Vagina (tissue), 2 donors: ENCODE data around the gene KCNK3. TPM values are rescaled to one million over a fixed set of nuclear protein-coding genes. Genes with fewer than 3 reads are reported as not detected.

Source experiments
- DNase-seq, 2 donors: peaks; one replicate each; pipeline ENCODE4 v3.0.0-alpha.2; 2017; ENCODE audit errors: extremely low spot score in 2 of 2
- H3K27ac ChIP-seq: fragments of 200-600 bp; sonication (generic); one replicate; pipeline ENCODE4 v1.5.1; 2019
- H3K27me3 ChIP-seq: fragments of 200-600 bp; sonication (generic); one replicate; pipeline ENCODE4 v1.5.1; 2019
- H3K36me3 ChIP-seq, 2 donors: fragments of 200-600 bp; sonication (generic); one replicate each; pipeline ENCODE4 v1.5.1; 2017 to 2019
- H3K4me1 ChIP-seq: fragments of 200-600 bp; sonication (generic); one replicate; pipeline ENCODE4 v1.5.1; 2019
- H3K4me3 ChIP-seq, 2 donors: fragments of 200-600 bp; sonication (generic); 1 replicate in 1 of 2; 2 replicates in 1 of 2; pipeline ENCODE4 v1.5.1; 2016 to 2019
- H3K9me3 ChIP-seq: fragments of 200-600 bp; sonication (generic); one replicate; pipeline ENCODE4 v1.5.1; 2019
- POLR2A ChIP-seq, 2 donors: fragments of 450-650 bp; IDR thresholded peaks; one replicate each; pipeline ENCODE4 v1.6.1; 2017; ENCODE audit warnings: antibody characterized with exemption in 2 of 2, mild to moderate bottlenecking in 2 of 2, moderate library complexity in 2 of 2
- POLR2AphosphoS5 ChIP-seq, 2 donors: sonication (generic); formaldehyde crosslinking; IDR thresholded peaks; one replicate each; pipeline ENCODE4 v1.9.0; 2017; ENCODE audit warnings: antibody characterized with exemption in 2 of 2, mild to moderate bottlenecking in 2 of 2, low read depth in 1 of 2; ENCODE audit not compliant: insufficient read depth in 1 of 2
- intact Hi-C: fragments of 100-400 bp; cut with DNase I; formaldehyde crosslinking; loops from one replicate; pipeline ENCODE4 v1.15.1; 2023
- total RNA-seq: library from RNA; depleted of rRNA; stranded (reverse); fragments of >200 nt; gene quantifications from one replicate; pipeline ENCODE4 v1.2.3, GENCODE V29; 2016
- TF ChIP-seq, protein P1 (sequence below), 3 experiments: fragments of 450-650 bp in 2 of 3; fragments of 200-600 bp in 1 of 3; sonication (generic) in 1 of 3; IDR thresholded peaks; one replicate each; pipeline ENCODE4 v1.5.1; 2017 to 2019; ENCODE audit warnings: antibody characterized with exemption in 3 of 3, mild to moderate bottlenecking in 2 of 3, moderate library complexity in 2 of 3

The KCNK3 gene
- total RNA-seq, 1 donor from 2014 or later, result 10.6 TPM

DNA sequence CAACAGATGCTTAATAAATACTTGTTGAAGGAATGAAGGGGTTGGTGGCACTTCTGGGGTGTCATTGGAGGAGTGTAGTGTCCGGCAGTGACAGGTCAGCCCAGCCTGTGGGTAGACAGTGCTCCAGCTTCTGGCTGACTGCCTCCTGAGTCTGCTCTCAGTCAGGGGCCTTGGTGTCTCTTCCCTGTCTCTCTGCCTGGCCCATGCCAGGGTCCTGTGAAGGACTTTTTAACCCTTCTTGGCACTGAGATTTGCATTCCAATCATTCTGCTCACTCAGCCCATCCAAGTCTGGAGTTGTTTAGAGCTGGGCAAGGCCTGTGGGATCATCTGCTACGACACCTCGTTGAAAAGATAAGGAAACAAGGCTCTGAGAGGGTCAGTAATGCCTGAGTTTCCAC, 1.4 kb upstream of the KCNK3 start:
- H3K4me3 ChIP-seq, result no peak overlapping the region
- TF ChIP-seq, protein P1, sequence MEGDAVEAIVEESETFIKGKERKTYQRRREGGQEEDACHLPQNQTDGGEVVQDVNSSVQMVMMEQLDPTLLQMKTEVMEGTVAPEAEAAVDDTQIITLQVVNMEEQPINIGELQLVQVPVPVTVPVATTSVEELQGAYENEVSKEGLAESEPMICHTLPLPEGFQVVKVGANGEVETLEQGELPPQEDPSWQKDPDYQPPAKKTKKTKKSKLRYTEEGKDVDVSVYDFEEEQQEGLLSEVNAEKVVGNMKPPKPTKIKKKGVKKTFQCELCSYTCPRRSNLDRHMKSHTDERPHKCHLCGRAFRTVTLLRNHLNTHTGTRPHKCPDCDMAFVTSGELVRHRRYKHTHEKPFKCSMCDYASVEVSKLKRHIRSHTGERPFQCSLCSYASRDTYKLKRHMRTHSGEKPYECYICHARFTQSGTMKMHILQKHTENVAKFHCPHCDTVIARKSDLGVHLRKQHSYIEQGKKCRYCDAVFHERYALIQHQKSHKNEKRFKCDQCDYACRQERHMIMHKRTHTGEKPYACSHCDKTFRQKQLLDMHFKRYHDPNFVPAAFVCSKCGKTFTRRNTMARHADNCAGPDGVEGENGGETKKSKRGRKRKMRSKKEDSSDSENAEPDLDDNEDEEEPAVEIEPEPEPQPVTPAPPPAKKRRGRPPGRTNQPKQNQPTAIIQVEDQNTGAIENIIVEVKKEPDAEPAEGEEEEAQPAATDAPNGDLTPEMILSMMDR (IDR thresholded peaks at IDR 0.05), result no peak
- TF ChIP-seq POLR2AphosphoS5 (IDR thresholded peaks at IDR 0.05; ENCODE audit: insufficient read depth in 1 of 2, low read depth in 1 of 2) (no peak), POLR2A (IDR thresholded peaks at IDR 0.05) (no peak)
- H3K4me1 ChIP-seq, result peaks cover 25% of the 10 kb centered on the region
- H3K9me3 ChIP-seq, result no peaks in the 10 kb centered on the region
- peak overlapping the region; percentile 64 for H3K27ac ChIP-seq
- no peaks in the 10 kb centered on the region for H3K36me3 ChIP-seq
- intact Hi-C loops, result no loop called here
- no peaks in the 10 kb centered on the region for H3K27me3 ChIP-seq
- DNase-seq, result no peak

DNA sequence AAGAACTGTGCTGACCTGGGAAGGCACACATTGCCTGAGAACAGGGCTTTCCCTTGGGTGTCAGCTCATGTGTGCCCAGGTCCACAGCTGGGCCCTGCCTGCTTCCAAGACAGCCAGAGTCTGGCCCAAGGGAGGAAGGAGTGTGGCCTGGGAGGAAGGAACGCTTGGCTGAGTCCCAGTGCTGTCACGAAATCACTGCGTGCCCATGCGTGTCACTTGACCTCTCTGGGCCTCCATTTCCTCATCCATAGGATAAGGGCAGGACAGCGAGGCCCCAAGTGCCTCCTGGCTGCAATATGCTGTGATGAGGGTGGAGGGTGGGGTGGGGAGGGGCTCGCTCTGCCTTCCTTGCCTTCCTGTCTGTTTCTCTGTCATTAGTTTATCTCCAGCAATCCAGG, 642 bp upstream of the KCNK3 start:
- DNase-seq, result no peak

DNA sequence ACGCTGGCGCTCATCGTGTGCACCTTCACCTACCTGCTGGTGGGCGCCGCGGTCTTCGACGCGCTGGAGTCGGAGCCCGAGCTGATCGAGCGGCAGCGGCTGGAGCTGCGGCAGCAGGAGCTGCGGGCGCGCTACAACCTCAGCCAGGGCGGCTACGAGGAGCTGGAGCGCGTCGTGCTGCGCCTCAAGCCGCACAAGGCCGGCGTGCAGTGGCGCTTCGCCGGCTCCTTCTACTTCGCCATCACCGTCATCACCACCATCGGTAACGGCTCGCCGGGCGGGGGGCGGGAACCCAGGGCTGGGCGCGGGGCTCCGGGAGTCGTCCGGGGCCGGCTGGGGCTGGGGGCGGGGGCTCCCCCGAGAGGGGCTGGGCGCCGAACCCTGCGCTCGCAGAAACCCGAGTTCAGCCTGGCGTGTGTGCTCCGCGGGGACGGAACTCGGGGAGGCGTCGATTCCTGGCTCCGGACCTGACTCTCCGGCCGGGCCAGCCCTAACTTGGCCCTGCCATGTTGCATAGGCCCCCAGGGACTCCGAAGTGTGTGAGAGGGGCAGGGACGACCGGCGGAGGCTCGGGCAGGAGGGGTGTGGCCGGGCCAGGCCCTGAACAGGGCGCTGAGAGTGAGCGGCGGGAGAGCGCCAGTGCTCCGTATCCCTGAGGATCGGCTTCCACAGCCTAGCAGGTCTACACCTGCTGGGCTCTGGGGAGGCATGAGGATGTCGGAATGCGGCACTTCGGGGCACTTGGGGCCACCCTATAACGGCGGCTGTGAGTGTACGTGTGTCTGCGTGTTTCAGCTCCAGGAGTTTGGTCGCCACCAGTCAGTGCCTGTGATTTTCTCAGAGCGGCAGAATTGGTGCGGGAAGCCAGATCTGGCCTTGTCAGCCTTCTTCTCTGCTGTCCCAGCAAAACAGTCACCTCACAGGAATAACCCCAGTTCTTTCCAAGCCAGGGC, 651 bp downstream of the KCNK3 start:
- Histone ChIP-seq H3K27me3 (no peaks in the 10 kb centered on the region), H3K36me3 (no peaks in the 10 kb centered on the region), H3K4me3 (peak overlapping the region; percentile 36 to 63), H3K4me1 (peaks cover 25% of the 10 kb centered on the region), H3K9me3 (no peaks in the 10 kb centered on the region), H3K27ac (peak overlapping the region; percentile 30)
- TF ChIP-seq POLR2AphosphoS5 (IDR thresholded peaks at IDR 0.05; ENCODE audit: insufficient read depth in 1 of 2, low read depth in 1 of 2) (peak in 1 of 2 donors; percentile 43), POLR2A (IDR thresholded peaks at IDR 0.05) (no peak)
- intact Hi-C loops, result no loop called here
- DNase-seq, result no peak

More for the DNA sequence above, 642 bp upstream of the KCNK3 start:
- peak overlapping the region; percentile 64 for H3K27ac ChIP-seq
- H3K36me3 ChIP-seq, result no peaks in the 10 kb centered on the region
- no peak for TF ChIP-seq POLR2A (IDR thresholded peaks at IDR 0.05)
- TF ChIP-seq POLR2AphosphoS5 (IDR thresholded peaks at IDR 0.05; ENCODE audit: insufficient read depth in 1 of 2, low read depth in 1 of 2), result no peak
- TF ChIP-seq, protein P1 (IDR thresholded peaks at IDR 0.05), result no peak
- intact Hi-C loops, result no loop called here
- H3K4me3 ChIP-seq, result no peak overlapping the region
- H3K9me3 ChIP-seq, result no peaks in the 10 kb centered on the region
- no peaks in the 10 kb centered on the region for H3K27me3 ChIP-seq
- peaks cover 25% of the 10 kb centered on the region for H3K4me1 ChIP-seq

DNA sequence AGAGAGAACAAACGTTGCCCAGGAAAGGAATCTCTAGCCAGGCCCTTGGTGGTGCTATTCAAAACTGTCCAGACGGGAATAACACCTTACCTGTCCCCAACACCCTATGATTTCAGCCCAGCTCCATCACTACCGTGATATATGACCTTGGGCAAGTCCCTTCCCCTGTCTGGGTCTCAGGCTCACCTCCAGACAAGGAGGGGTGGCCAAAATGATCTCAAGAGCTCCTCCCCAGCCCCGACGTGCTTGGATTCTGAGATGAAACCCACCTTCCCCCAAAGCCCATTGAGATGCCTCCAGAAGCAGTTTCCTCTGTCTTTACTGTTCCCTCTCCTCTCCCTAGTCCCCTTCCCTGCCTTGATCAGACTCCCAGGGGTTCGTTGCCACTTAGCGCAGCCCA, 1.5 kb downstream of the KCNK3 start:
- intact Hi-C loops, result no loop called here
- no peak for TF ChIP-seq POLR2A (IDR thresholded peaks at IDR 0.05)
- no peak for TF ChIP-seq POLR2AphosphoS5 (IDR thresholded peaks at IDR 0.05; ENCODE audit: insufficient read depth in 1 of 2, low read depth in 1 of 2)
- TF ChIP-seq, protein P1 (IDR thresholded peaks at IDR 0.05), result no peak
- no peaks in the 10 kb centered on the region for H3K27me3 ChIP-seq

DNA sequence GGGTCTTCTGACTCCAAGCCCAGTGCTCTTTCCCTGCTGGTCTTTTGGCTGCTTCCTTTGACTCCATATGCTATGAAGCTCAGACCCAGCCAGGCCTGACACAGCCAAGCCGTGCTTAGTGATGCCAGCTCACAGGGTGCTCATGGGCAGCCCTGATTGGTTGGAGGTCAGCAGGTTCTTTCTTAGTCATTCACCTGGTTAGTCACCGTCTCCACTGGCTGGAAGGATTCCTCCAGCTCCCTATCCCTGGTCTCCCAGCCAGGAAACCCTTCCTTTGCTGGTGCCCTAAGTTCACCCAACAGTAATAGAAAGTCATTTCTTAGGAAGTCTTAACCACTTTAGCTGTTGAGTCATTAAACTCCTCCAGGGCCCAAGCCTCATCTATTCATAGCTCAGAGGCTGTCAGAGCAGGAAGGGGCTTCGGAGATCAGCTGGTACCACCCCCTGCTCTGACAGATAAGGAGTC, 3.9 kb downstream of the KCNK3 start:
- H3K9me3 ChIP-seq, result no peaks in the 10 kb centered on the region
- TF ChIP-seq, protein P1 (IDR thresholded peaks at IDR 0.05), result no peak
- no peak for TF ChIP-seq POLR2AphosphoS5 (IDR thresholded peaks at IDR 0.05; ENCODE audit: insufficient read depth in 1 of 2, low read depth in 1 of 2)
- TF ChIP-seq POLR2A (IDR thresholded peaks at IDR 0.05), result no peak
- DNase-seq, result no peak
- no peak overlapping the region for H3K27ac ChIP-seq
- peaks cover 21% of the 10 kb centered on the region for H3K4me1 ChIP-seq
- H3K36me3 ChIP-seq, result no peaks in the 10 kb centered on the region
- intact Hi-C loops, result no loop called here
- no peaks in the 10 kb centered on the region for H3K27me3 ChIP-seq
- no peak overlapping the region for H3K4me3 ChIP-seq

More for the DNA sequence above, 1.5 kb downstream of the KCNK3 start:
- Histone ChIP-seq H3K4me3 (peak overlapping the region in 1 of 2 donors; percentile 63), H3K27ac (no peak overlapping the region), H3K4me1 (peaks cover 25% of the 10 kb centered on the region), H3K9me3 (no peaks in the 10 kb centered on the region), H3K36me3 (no peaks in the 10 kb centered on the region)
- no peak for DNase-seq
